Measurements from ENCODE around the gene TAS2R16. TPM values are rescaled to one million over a fixed set of nuclear protein-coding genes. Genes with fewer than 3 reads are reported as not detected.

TAS2R16 gene
- total RNA-seq, 2 experiments from 2014 or later = not detected

- no peaks in the 10 kb centered on the region for H4K20me1 ChIP-seq (ENCODE audit: insufficient read depth, low read length)
- CTCF ChIA-PET (ENCODE audit: unreplicated experiment) = no interaction called here
- TF ChIP-seq CTCF (conservative IDR thresholded peaks at IDR 0.05; ENCODE audit: low read length) (no peak), EZH2phosphoT487 (IDR thresholded peaks at IDR 0.05; ENCODE audit: borderline replicate concordance, low read depth, low read length) (no peak)
- no peaks in the 10 kb centered on the region for H3K79me2 ChIP-seq (ENCODE audit: insufficient read depth, low read depth, low read length)
- POLR2A ChIA-PET = no interaction called here
- intact Hi-C loops (cut with micrococcal nuclease; ENCODE audit: unreplicated experiment) = no loop called here
- H3K4me3 ChIP-seq (ENCODE audit: low read depth, low read length, poor library complexity, severe bottlenecking) = no peak overlapping the region
- no peak overlapping the region for H2AFZ ChIP-seq (ENCODE audit: low read length)
- H3K36me3 ChIP-seq (ENCODE audit: insufficient read depth, low read length) = no peaks in the 10 kb centered on the region
- no peak overlapping the region for H3K4me2 ChIP-seq (ENCODE audit: low read length)
- H3K9me3 ChIP-seq (ENCODE audit: low read length) = no peaks in the 10 kb centered on the region
- BruUV-seq (replicated peaks) = no TSS peak
- no peak overlapping the region for H3K27ac ChIP-seq (ENCODE audit: low read depth, low read length, poor library complexity, severe bottlenecking)
- no peaks in the 10 kb centered on the region for H3K9me2 ChIP-seq (ENCODE audit: insufficient read depth, low read length)
- no peaks in the 10 kb centered on the region for H3K4me1 ChIP-seq (ENCODE audit: insufficient read depth, low read length, poor library complexity, severe bottlenecking)
- DNase-seq (ENCODE audit: low spot score) = no peak
Observed at GRCh38 chr7:123039269-123039668, 43.8 kb upstream of the TAS2R16 start.

- Histone ChIP-seq H4K20me1 (ENCODE audit: insufficient read depth, low read length) (no peaks in the 10 kb centered on the region), H3K27ac (ENCODE audit: low read depth, low read length, poor library complexity, severe bottlenecking) (no peak overlapping the region), H3K4me3 (ENCODE audit: low read depth, low read length, poor library complexity, severe bottlenecking) (no peak overlapping the region), H3K79me2 (ENCODE audit: insufficient read depth, low read depth, low read length) (no peaks in the 10 kb centered on the region), H3K36me3 (ENCODE audit: insufficient read depth, low read length) (no peaks in the 10 kb centered on the region), H3K4me1 (ENCODE audit: insufficient read depth, low read length, poor library complexity, severe bottlenecking) (no peaks in the 10 kb centered on the region), H3K4me2 (ENCODE audit: low read length) (no peak overlapping the region), H2AFZ (ENCODE audit: low read length) (no peak overlapping the region), H3K9me2 (ENCODE audit: insufficient read depth, low read length) (no peaks in the 10 kb centered on the region), H3K9me3 (ENCODE audit: low read length) (no peaks in the 10 kb centered on the region)
- ChIA-PET CTCF (ENCODE audit: unreplicated experiment) (no interaction called here), POLR2A (no interaction called here)
- no TSS peak for BruUV-seq (replicated peaks)
- no peak for DNase-seq (ENCODE audit: low spot score)
- no peak for TF ChIP-seq EZH2phosphoT487 (IDR thresholded peaks at IDR 0.05; ENCODE audit: borderline replicate concordance, low read depth, low read length)
- TF ChIP-seq CTCF (conservative IDR thresholded peaks at IDR 0.05; ENCODE audit: low read length) = no peak
- intact Hi-C loops (cut with micrococcal nuclease; ENCODE audit: unreplicated experiment) = no loop called here
Observed at GRCh38 chr7:123034106-123034505, 38.6 kb upstream of the TAS2R16 start.

GRCh38 chr7:123030631-123031030 is 35.1 kb upstream of the TAS2R16 start:
- TF ChIP-seq EZH2phosphoT487 (IDR thresholded peaks at IDR 0.05; ENCODE audit: borderline replicate concordance, low read depth, low read length) (no peak), CTCF (conservative IDR thresholded peaks at IDR 0.05; ENCODE audit: low read length) (no peak)
- H3K4me2 ChIP-seq (ENCODE audit: low read length) = no peak overlapping the region
- no peaks in the 10 kb centered on the region for H3K79me2 ChIP-seq (ENCODE audit: insufficient read depth, low read depth, low read length)
- intact Hi-C loops (cut with micrococcal nuclease; ENCODE audit: unreplicated experiment) = no loop called here
- H3K27ac ChIP-seq (ENCODE audit: low read depth, low read length, poor library complexity, severe bottlenecking) = no peak overlapping the region
- no peaks in the 10 kb centered on the region for H3K9me2 ChIP-seq (ENCODE audit: insufficient read depth, low read length)
- no peaks in the 10 kb centered on the region for H3K36me3 ChIP-seq (ENCODE audit: insufficient read depth, low read length)
- ChIA-PET POLR2A (interaction anchor here (0.6 to 0.7 kb wide), 2 partner anchors 8 to 506 kb away, joined by 3 to 4 read pairs; no protein-coding TSS in a partner anchor), CTCF (ENCODE audit: unreplicated experiment) (no interaction called here)
- no peaks in the 10 kb centered on the region for H4K20me1 ChIP-seq (ENCODE audit: insufficient read depth, low read length)
- H2AFZ ChIP-seq (ENCODE audit: low read length) = no peak overlapping the region
- no TSS peak for BruUV-seq (replicated peaks)
- no peaks in the 10 kb centered on the region for H3K9me3 ChIP-seq (ENCODE audit: low read length)
- no peak for DNase-seq (ENCODE audit: low spot score)
- no peak overlapping the region for H3K4me3 ChIP-seq (ENCODE audit: low read depth, low read length, poor library complexity, severe bottlenecking)
- H3K4me1 ChIP-seq (ENCODE audit: insufficient read depth, low read length, poor library complexity, severe bottlenecking) = no peaks in the 10 kb centered on the region
